Left renal cortex interstitium (tissue), 4 donors: ENCODE data around the gene RAC3. TPM values are rescaled to one million over a fixed set of nuclear protein-coding genes. Genes with fewer than 3 reads are reported as not detected.

ENCODE experiments used
- DNase-seq, 4 donors: peaks; one replicate each; pipeline ENCODE4 v3.0.0-alpha.2; 2013; ENCODE audit warnings: low read depth in 4 of 4, low spot score in 2 of 4, missing footprints in 1 of 4
- polyA plus RNA-seq, 4 donors: library from polyadenylated mRNA; unstranded; fragments of 120-200 nt; gene quantifications; one replicate each; pipeline ENCODE4 v1.2.1, GENCODE V29; 2013; ENCODE audit not compliant: insufficient read length in 4 of 4

The RAC3 gene
- polyA plus RNA-seq, 4 donors = 8.6 to 17.0 (median 14.9) TPM

DNA sequence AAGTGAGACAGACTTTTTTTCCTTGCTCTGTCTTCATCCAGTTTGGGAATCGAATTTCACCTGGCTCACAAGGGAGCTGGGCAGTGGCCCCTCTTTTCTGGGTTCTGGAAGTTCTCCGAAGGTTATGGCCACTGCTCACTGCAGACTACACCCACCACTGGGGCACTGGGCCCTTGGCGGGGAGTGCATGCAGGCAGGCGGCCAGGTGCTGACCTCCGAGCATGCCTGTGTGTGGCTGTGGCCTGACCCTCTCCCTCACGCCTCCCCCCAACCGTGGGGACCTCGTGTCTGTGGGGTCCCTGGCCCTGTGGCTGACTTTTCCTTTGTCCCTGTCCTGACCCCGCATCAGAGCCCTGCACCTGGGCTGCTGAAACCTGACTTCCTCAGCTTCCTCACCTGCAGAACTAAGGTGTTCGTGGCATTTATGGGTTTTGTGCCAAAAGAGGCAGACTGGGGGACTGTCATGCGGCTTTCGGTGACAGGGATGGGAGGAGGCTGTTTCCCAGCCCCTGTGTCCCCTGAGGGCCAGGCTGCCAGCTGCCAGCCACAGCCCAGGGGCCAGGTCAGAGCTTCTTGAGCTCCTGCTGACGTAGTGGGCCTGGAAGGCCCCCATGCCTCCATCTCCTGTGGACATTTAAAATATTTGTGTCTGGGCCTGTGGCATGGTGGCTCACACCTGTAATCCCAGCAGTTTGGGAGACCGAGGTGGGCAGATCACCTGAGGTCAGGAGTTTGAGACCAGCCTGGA lies 32.6 kb upstream of the RAC3 start:
- DNase-seq = no peak

DNA sequence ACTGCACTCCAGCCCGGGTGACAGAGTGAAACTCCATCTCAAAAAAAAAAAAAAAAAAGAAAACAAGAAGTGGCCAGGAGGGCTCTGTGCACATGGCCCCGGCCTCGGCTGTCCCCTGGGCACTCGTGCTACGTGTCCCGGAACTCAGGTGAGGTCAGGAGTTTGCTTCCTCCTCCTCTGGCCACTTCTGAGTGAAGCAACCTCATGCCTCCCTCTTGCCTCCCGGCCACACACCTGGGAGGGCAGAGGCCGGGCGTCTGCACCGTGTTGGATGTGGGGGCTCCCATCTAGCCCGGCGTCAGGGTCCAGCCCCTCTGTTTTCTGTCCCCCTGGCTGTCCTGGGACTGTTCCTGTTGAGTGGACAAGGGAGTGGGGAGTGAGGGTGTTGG lies 31.9 kb upstream of the RAC3 start:
- no peak for DNase-seq

GRCh38 chr17:81999976-82000802 lies 31.3 kb upstream of the RAC3 start:
- no peak for DNase-seq

GRCh38 chr17:82000803-82001570 lies 30.5 kb upstream of the RAC3 start:
- DNase-seq = no peak

DNA sequence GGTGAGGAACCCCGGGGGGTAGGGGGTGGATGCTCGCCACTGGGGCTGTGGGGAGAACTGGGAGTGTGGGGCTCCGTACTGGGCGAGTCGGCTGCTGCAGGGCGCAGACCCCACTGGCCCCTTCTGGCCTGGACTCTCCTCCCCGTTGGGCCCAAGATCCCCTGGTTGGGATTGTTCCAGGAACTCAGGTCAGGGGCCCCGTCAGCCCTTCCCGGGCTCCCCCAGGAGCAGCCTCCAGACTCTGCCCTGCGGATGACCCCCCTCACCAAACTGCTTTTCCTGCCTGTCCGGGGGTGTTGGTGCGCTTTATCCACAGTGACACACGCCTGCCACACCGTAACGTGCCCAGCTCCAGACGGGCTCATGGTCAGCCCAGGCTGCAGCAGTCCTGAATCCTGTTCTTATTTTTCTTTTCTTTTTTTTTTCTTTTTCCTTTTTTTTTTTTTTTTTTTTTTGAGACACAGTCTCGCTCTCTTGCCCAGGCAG lies 29.9 kb upstream of the RAC3 start:
- DNase-seq = no peak

- DNase-seq = no peak
Measured at GRCh38 chr17:82003411-82004381, 27.8 kb upstream of the RAC3 start.

DNA sequence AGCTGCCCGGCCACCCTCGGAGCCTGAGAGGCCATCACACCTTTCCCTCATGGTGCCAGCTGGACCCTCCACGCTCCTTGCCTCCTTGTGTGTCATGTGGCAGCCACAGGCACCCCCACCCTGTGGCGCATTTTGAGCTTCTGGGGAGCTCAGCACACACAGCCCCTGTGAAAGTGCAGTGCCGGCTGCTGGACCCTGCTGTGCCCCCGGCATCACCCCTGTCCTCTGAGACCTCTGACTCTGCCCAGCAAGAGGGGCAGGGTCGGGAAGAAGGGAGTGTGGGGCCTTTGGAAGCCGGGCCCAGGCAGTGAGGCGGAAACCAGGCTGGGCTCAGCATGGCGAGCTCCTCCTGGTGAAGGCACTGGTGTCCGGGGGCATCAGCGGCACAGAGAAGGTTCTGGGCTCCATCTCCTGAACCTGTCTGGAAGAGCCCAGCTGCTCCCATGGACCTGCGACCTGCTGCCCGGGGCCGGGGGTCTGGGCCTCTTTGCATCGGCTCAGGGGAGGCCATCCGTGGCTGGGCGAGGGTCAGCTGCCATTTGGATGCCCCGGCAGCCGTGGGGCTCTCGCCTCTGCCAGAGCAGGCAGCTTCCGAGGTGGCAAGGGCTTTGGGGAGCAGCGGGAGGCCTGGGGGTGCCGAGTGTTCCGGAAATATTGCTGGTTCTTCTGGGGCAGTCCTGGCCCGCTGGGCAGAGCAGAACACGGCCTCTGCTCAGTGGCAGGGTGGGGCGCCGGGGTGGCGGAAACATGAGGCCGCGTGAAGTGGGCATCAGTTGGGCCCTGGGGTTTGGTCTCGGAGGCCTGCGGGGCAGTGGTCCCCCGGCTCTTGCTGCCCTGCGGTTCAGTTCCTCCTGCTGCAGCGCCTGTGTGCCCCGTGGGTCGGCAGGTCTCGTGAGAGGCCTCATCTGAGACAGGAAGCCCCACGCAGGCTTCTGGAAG lies 26.7 kb upstream of the RAC3 start:
- DNase-seq = no peak

DNA sequence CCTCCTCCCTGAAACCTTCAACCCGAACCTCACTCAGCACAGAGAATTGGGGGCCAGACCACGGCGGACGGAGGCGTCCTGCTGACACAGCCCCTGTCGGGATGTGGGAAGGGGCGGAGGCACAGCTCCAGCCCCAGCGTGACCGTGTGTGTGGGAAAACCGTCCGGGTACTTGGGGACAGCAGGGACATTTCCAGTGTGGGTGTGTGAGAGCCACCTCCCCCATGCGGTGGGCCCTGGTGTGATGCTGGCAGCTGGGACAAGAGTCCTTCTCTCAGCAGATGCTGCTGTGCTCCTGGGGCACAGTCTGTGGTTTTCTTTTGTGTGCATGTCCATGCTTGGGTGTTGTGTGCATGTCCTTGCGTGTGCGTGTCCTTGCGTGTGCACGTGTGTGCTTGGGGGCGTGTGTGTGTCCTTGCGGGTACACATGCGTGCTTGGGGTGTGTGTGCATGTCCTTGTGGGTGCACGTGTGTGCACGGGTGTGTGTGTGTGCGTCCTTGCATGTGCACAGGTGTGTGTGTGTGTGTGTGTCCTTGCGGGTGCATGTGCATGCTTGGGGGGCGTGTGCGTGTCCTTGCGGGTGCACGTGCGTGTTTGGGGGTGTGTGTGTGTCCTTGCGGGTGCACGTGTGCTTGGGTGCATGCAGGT lies 25.7 kb upstream of the RAC3 start:
- no peak for DNase-seq

DNA sequence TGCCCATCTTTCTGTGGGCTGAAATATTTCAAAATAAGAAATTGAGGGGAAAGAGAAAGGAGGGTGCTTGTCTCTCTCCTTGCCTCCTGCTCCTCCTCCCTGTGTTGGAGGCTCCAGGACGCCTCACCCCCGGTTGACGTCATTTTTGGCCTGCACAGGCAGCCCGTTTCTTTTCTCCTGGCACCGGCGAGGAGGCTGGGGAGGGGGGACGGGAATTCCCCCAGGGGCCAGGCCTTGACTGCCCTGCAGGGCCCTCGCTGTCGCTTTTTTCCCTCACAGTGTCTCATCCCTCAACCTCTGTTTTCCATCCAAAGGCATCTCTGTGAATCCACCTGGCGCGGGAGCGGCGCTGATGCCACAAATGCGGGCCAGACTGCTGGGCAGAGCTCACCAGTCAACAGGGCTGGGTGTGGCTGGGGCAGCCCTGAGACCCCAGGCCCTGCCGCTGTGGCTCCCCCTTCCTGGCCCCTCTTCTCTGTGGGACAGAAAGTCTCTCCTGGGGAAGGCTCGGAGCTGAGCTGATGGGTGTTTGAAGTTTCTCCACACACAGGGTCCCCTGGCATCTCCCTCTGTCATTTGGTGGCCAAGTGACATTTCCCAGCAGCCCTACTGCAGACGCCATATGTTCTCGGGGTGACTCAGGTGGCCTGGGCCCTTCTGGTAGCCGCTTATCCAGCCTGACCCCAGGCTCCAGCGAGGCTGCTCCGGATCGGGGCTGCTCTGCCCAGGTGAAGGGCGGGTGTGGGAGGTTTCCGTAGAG lies 24.8 kb upstream of the RAC3 start:
- no peak for DNase-seq

DNA sequence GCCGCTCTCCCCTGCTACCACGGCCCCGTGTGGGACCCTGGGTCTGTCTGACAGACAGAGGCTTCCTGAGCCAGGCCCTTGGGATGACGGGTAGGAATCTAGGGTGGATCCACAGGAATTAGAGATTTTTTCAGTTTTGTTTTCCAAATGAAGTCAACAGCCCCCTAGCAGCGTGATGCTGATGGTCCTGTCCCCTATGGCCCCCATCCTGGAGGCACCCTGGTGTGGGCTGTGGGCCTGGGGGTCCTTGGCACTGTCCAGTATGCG lies 24.3 kb upstream of the RAC3 start:
- no peak for DNase-seq

- no peak for DNase-seq
Measured at GRCh38 chr17:82007495-82008257, 23.8 kb upstream of the RAC3 start.

GRCh38 chr17:82008258-82008940 lies 23.1 kb upstream of the RAC3 start:
- no peak for DNase-seq

DNA sequence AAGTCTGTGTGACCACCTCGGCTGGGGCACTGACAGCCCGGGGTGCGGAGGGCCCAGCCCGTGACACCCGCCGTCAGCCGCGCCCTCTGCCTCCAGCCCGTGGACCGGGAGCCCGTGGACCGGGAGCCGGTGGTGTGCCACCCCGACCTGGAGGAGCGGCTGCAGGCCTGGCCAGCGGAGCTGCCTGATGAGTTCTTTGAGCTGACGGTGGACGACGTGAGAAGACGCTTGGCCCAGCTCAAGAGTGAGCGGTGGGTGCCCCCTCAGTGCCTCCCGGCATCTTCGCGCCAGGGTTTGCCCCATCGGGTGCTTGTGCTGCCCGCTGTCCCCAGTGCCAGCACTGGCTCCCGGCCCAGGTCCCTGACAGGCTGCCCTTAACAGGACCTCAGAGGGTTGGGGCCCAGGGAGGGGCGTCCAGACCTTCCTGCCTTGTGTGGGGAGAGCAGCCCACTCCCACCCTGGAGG lies 22.5 kb upstream of the RAC3 start:
- no peak for DNase-seq

GRCh38 chr17:82009413-82009812 lies 22.1 kb upstream of the RAC3 start:
- no peak for DNase-seq

DNA sequence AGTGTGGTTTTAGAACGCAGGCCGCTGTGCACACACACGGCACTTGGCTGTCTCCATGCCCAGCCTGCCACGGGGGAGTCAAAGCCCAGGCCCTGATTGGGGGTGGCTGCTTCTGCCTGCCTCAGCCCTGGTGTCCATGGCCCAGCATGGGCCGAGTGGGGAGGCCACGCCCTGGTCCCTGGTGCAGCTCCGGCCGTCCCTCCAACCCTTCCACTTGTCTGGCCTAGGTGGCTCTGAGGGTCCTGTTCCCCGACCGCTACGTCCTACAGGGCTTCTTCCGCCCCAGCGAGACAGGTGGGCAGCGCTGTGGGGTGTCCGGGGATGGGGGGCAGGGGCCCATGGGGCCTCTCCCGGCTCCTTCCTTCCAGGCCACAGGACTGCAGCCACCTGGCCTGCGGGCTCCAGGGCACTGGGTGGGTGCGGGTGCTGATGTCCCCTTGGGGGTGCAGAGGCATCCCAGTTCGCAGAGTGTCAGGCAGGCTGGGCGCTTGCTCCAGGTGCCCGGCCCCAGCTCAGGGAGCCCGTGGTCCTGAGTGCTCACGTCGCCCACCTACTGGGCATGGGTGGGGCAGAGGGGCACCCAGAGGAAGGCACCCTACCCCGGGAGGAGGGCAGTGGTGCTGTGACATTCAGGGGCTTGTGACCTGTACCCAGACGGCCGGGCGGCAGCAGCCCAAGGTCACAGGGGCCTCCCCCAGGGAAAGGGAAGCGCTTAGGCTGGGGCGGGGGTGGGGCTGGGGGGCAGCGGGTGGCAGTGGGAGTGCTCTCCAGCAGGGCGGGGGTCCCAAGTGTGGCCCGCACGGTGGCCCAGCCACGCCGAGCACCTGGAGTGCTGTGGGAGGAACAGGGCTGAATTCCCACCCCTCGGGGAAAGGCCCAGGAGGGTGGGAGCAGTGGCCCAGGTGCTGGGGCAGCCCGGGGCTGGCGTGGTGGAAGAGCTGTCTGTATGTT lies 20.6 kb upstream of the RAC3 start:
- DNase-seq = no peak
